Mesodermal cell (in vitro differentiated cells): ENCODE data around the gene ALG1L2.
"Not testable (repeated sequence)": the region's sequence is repeated elsewhere in the genome, so short reads cannot be mapped to it uniquely, and the experiment has no call there.

Experiments used
- H3K27ac ChIP-seq: 2 replicates; pipeline ENCODE4 v1.7.0; 2013; ENCODE audit warnings: mild to moderate bottlenecking, low read depth, low read length, moderate library complexity; ENCODE audit not compliant: severe bottlenecking
- H3K36me3 ChIP-seq: 2 replicates; pipeline ENCODE4 v1.7.1; 2013; ENCODE audit warnings: mild to moderate bottlenecking, low read length, moderate library complexity; ENCODE audit not compliant: control insufficient read depth, insufficient read depth
- H3K4me1 ChIP-seq: one replicate; pipeline ENCODE4 v1.7.1; 2013; ENCODE audit warnings: mild to moderate bottlenecking, low read length; ENCODE audit not compliant: insufficient read depth, control insufficient read depth, poor library complexity, severe bottlenecking
- H3K4me3 ChIP-seq: 2 replicates; pipeline ENCODE4 v1.7.0; 2013; ENCODE audit warnings: low read length, control low read depth, mild to moderate bottlenecking; ENCODE audit not compliant: insufficient read depth, poor library complexity, severe bottlenecking; ENCODE audit errors: extremely low read depth
- H3K9me3 ChIP-seq: 2 replicates; pipeline ENCODE4 v1.7.1; 2013; ENCODE audit warnings: mild to moderate bottlenecking, low read length, moderate library complexity; ENCODE audit not compliant: control insufficient read depth
- WGBS, 2 experiments: methylation state at CpG; one replicate each; pipeline ENCODE4 v1.1.5; 2013; ENCODE audit warnings: missing lambda C conversion rate in 2 of 2; ENCODE audit not compliant: insufficient coverage in 2 of 2; 5-methylcytosine and 5-hydroxymethylcytosine counted together

ALG1L2 gene

DNA sequence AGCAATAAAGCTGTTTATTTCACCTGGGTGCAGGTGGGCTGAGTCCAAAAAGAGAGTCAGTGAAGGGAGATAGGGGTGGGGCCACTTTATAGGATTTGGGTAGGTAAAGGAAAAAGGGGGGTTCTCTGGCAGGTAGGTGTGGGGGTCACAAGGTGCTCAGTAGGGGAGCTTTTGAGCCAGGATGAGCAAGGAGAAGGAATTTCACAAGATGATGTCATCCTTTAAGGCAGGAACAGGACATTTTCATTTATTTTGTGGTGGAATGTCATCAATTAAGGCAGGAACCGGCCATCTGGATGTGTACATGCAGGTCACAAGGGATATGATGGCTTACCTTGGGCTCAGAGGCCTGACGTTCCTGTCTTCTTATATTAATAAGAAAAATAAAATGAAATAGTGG, 56.1 kb downstream of the ALG1L2 start:
- H3K4me3 ChIP-seq, H3K4me1 ChIP-seq, H3K27ac ChIP-seq, H3K36me3 ChIP-seq, H3K9me3 ChIP-seq: not testable (repeated sequence)
- 100% methylated on average over 1 of the region's 2 CpGs; no CpG with 5 or more reads in 1 of the 2 experiments for WGBS, 2 experiments

DNA sequence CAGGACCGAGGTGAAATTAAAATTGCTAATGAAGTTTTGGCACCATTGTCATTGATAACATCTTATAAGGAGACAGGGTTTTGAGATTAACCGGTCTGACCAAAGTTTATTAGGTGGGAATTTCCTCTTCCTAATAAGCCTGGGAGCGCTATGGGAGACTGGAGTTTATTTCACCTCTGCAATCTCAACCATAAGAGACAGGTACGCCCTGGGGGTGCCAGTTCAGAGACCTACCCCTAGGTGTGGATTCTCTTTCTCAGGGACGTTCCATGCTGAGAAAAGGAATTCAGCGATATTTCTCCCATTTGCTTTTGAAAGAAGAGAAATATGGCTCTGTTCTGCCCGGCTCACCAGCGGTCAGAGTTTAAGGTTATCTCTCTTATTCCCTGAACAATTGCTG, 57.4 kb downstream of the ALG1L2 start:
- not testable (repeated sequence) for H3K4me3 ChIP-seq, H3K4me1 ChIP-seq, H3K36me3 ChIP-seq, H3K27ac ChIP-seq, H3K9me3 ChIP-seq
- WGBS, 2 experiments = 0 to 41% methylated on average over 1 to 2 of the region's 8 CpGs

DNA sequence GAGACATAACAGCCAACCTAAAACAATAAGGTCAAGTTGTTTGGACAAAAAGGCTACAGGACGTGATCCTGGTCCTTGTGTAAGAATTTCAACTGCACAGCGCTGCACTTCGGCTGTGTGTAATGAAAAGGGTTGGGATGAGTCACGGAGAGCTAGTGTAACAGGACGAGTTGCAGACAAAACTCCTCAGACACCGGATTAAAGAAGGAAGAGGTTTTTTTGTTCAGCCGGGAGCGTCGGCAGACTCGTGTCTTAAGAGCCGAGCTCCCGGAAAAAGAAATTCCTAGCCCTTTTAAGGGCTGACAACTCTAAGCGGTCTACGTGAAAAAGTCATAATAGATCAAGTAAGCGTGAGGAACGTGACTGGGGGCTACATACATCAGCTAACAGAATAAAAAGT, 59.1 kb downstream of the ALG1L2 start:
- H3K27ac ChIP-seq, H3K9me3 ChIP-seq, H3K4me1 ChIP-seq, H3K36me3 ChIP-seq, H3K4me3 ChIP-seq: not testable (repeated sequence)
- 77 to 95% methylated on average over 4 to 10 of the region's 16 CpGs for WGBS, 2 experiments

DNA sequence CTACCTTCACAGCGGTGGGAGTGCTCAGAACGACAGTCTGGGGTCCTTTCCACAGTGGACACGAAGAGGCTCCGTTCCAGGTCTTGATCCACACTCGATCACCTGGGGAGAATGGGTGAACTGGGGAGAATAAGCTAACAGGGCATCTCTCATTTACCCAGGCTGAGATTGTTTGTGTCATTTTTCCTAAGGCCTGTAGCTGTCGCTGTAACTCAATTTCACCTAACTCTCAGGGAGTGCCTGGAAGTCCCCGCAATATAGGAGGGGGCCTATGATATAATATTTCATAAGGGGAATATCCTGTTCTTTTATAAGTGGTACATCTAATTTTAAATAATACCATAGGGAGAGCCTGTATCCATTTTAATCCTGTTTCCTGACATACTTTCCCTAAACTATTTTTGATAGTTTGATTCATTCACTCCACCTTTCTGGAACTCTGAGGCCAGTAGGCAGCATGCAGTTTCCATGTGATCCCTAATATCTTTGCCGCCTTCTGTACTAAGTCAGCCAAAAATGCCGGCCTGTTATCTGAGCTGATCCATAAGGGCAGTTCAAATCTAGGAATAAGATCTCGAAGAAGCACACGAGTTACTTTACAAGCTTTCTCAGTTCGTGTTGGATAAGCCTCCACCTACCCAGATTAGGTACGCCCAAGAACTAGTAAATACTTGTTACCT, 62.2 kb downstream of the ALG1L2 start:
- not testable (repeated sequence) for H3K9me3 ChIP-seq, H3K27ac ChIP-seq, H3K4me1 ChIP-seq, H3K36me3 ChIP-seq, H3K4me3 ChIP-seq
- WGBS, 2 experiments = 91 to 96% methylated on average over 6 to 9 of the region's 13 CpGs

DNA sequence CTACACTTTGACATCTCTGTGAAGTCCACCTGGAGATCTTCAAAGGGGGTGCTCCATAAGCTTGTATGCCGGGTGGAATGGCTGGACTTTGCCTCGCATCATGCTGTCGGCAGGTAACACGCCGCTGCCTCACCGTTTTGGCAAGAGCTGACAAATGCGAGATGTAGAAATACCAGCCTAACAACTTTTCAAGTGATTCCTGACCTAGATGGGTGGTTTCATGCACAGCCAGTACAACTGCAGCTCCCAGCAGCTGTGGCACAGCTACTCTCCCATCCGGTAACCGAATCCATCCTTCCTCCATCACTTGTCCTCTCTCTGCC, 62.7 kb downstream of the ALG1L2 start:
- H3K27ac ChIP-seq, H3K36me3 ChIP-seq, H3K9me3 ChIP-seq, H3K4me1 ChIP-seq, H3K4me3 ChIP-seq: not testable (repeated sequence)
- 95% methylated on average over 7 of the region's 9 CpGs for WGBS, 2 experiments

DNA sequence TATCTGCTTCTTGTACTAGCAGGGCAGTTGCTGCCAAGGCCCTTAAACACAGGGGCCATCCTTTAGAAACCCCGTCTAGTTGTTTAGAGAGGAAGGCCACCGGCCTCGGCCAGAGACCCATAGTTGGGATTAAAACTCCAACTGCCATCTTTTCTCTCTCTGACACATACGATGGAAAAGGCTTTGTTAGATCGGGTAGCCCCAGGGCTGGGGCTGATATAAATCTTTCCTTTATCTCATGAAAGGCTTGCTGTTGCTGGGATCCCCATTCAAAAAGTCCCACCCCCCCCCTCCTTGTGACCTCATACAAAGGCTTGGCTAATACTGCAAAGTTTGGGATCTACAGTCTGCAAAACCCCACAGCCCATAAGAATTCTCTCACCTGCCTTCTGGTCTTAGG, 63.8 kb downstream of the ALG1L2 start:
- 100% methylated on average over 3 of the region's 5 CpGs for WGBS, 2 experiments
- not testable (repeated sequence) for H3K9me3 ChIP-seq, H3K4me1 ChIP-seq, H3K4me3 ChIP-seq, H3K36me3 ChIP-seq, H3K27ac ChIP-seq

DNA sequence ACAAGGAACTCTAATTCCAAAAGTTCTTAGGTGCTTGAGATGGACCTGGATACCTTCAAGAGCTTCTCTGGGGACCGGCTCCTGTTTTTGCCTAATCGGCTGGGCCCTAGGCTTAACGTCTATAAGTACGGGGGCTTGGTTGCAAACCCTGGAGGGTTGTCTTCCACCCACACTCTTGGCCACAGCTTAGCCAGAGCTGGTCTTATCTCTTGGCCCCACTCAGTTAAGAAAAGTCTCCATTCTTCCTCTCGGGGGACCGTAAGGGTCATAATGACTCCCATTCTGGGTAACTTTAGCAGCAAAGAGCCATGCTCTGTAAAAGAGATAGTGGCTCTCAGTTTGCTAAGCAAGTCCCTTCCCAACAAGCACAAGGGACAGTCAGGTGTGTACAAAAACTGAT, 64.8 kb downstream of the ALG1L2 start:
- H3K4me3 ChIP-seq, H3K9me3 ChIP-seq, H3K27ac ChIP-seq, H3K36me3 ChIP-seq, H3K4me1 ChIP-seq: not testable (repeated sequence)
- WGBS, 2 experiments = 98 to 100% methylated on average over 4 of the region's 6 CpGs
